GM21619 (cell line): ENCODE measurements around the gene MRPL44.
A peak's percentile ranks its signal among the peaks of the same experiment; 100 is the strongest.

ENCODE experiments used
- ATAC-seq: cut with Tn5 transposase; IDR thresholded peaks from one replicate; pipeline ENCODE4 v1.9.1; 2021; ENCODE audit not compliant: unreplicated experiment

The MRPL44 gene

DNA sequence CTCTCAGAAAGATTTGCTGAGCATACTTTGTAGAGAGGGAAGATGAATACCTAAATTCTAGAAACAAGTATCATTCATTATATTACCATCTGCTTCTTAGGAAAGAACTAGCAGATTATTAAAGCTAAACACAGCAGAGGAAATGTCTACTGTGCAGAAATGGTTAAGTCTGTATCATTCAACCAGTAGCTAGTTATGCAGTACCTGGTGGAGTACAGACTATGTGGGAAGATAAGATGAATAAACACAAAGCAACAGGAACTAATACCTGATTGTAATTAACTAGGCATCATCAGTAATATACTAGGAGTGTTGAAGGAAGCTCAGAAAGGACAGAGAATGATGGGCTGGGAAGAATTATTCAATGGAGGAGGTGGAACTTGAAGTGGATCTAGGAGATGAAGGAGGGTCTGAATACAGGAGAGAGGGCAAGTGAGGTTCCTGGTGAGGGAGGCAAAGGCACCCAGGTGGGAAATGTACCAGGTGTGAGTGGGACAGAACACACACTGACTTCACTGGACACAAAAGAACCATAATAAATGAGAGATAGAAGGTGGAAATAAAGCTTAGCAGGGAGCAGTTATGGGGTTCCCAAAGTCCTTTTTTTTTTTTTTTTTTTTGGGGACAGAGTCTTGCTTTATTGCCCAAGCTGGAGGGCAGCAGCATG lies 21.7 kb upstream of the MRPL44 start:
- no peak for ATAC-seq

DNA sequence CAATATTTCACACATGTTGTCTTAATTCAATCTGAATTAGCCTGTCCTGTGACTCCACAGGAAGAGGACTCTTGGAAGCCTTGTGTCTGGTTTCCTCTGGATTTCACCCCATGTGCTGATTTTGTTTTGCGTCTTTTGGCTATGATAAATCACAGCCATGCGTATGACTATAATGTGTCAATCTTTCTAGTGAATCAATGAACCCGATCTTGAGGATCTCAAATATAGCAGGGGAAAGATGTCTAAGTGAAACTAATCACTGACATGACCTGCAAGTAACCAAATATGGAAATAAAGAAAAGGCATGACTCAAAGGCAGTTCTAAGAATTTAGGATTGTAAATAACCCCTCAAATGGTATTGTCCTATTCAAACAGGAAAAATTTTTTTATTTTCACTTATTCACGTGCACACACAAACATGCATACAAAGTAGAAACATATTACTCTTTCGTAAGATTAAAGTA lies 20.4 kb upstream of the MRPL44 start:
- no peak for ATAC-seq

DNA sequence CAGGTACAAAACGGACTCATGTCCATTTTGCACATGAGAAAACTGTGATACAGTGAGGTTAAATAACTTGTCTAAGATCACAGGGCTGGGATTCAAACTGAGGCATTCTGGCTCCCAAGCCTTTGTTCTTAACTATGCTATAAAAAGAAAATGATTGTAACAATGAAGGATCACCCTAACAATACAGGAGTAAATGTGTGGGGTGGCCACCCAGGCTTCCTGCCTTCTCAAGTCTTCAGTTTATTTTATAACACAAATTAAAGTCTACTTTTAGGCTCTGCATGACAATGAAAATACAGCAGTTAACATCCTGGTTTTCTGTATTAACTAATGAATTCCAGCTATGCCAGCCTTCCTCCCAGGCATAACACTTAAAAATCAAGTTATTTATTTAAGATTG lies 19.7 kb upstream of the MRPL44 start:
- no peak for ATAC-seq

DNA sequence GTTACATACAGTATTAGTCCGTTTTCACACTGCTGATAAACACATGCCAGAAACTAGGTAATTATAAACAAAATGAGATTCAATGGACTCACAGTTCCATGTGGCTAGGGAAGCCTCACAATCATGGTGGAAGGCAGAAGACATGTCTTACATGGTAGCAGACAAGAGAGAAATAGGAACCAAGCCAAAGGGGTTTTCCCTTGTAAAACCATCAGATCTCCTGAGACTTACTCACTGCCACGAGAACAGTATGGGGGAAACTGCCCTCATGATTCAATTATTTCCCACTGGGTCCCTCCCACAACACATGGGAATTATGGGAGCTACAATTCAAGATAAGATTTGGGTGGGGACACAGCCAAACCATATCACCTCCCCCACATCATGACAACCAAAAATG lies 17.8 kb upstream of the MRPL44 start:
- peak; percentile 32 for ATAC-seq

DNA sequence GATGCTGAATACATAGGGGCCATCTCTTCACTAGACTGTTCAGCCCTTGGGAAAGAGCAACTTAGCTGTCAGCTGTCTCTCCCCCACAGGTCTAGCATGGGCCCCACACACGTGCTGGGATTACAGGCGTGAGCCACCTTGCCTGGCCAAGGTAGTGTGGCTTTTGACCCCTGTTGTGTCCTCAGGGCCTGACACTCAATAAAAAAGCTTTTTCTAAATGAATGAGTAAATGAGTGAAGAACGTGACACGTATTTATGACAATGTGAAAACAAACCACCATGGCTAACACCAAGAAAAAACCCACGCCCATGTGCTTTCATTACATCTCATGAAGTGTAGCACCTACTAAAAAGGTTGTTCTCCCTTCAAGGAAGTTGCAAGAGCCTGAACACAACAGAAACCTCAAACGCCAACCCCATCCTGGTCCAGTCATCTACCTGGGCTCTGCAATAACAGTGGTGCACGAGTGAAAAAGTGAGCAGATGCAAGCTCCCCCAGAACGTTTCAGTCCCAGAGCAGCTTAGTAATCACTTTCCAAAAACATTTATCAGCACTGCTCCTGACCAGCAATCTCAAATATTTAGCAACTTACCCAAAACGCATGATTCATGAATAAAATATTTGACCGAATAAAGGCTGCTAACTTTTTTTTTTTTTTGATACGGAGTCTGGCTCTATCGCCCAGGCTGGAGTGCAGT lies 15.5 kb upstream of the MRPL44 start:
- peak; percentile 56 for ATAC-seq

DNA sequence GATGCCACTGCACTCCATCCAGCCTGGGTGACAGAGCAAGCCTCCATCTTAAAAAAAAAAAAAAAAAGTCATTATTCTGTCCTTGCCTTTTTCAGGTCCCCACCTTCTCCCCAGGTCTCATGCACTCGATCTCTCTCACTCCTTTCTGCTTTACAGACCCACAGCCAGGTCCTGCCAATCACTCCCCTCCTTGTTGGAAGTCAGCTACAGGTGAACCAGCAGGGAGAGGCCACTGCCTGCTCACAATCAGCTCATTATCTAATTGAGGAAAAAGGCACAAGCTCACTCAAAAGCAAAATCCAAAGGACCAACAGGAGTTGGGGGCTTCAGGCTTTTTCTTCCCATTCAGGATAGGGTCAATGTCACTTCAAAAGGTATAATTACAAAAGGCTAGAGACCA lies 14.1 kb upstream of the MRPL44 start:
- ATAC-seq, result no peak

DNA sequence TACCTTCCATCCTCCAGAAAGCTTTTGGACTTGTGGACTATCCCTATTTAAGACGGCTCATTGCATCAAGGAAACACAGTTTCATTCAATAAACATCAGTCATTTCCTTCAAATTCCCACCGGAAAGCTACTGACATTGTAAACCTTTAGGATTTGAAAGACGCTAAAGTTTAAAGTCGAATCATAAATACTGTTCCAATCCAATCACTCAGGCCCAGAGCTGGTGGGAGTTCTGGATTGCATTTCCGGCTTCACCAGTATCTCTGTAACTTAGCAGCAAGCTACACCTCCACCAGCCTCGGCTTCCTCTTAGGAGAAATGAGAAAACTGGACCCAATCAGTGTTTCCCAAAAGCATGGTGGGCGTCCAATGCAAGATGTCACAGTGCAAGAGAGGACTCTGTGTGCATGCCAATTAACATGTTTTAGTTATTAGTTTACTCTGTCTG lies 13.7 kb upstream of the MRPL44 start:
- no peak for ATAC-seq

DNA sequence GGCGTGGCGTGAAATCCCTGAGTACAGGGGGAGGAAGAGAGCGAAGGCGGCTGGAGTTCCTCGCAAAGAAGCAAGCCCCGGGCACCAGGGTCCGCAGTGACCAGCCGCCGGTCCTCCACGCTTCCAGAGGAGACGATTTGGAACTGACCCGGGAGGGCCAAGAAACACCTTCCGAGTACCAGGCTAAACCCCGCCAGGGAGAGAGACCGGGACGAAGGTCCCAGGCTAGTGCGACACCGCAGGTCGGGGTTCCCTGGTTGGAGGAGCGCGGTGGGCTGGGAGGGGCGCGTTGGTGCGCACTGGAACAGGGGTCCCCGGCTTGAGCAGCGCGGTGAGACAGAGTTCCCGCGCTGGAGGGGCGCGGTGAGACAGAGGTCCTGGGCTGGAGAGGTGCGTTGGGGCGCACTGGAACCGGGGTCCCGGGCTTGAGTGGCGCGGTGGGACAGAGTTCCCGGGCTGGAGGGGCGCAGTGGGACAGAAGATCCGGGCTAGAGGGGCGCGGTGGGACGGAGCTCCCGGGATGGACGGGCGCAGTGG lies 13.0 kb upstream of the MRPL44 start:
- ATAC-seq, result peak; percentile 15

DNA sequence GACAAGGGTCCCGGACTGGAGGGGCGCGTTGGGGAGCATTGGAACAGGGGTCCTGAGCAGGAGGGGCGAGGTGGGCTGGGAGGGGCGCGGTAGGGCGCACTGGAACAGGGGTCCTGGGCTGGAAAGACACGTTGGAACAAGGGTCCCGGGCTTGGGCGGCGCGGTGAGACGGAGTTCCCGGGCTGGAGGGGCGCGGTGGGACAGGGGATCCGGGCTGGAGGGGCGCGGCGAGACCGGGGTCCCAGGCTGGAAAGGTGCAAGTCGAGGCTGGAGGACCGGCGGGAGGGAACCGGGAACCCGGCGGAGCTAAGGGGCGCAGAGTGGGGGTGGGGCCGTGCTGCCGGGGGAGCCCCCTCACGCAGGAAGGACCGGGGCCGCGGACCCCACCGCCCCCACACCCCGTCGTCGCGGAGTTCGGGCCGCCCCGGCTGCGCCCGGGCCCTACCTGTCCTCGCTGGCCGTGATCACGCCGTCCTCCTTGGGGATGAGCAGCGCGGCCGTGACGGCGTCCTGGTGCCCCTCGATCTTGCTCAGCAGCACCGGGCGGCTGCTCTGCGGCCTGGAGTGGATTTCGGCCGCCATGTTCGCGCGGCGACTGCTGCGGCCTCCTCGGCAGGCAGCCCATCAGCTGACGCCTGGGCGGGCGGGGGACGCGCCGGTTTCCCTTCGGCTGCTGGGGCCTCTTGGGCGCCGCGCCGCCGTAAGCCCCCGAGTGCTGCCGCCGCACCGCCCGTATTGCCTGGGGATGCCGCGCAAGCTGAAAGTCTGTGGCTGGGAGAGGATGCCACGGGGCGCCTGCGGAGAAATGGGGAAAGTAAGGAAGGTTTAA lies 12.3 kb upstream of the MRPL44 start, which contains the start of gene WDFY1:
WDFY1 (minus strand) TSS at position 633 of the 829 bp plus-strand sequence; CDS start at position 582, 51 bp downstream.
- peak; percentile 66 for ATAC-seq

DNA sequence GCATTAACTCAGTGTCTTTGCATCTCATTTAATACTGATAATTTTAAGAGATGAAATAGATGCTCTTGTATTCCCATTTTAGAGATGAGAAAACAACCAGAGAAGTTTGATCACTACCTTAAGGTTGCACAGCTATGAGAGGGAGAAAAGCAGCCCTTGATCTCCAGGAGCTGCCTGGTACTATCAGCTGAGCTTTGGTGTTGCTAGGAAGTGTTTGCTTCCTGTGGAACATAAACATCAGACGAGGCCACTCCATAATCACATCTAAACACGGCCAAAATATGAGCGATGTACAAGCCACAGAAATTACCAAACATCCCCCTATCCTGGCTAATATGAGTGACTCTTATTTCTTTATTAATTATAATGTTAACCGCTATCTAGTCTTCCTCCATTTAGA lies 11.5 kb upstream of the MRPL44 start:
- ATAC-seq, result no peak

DNA sequence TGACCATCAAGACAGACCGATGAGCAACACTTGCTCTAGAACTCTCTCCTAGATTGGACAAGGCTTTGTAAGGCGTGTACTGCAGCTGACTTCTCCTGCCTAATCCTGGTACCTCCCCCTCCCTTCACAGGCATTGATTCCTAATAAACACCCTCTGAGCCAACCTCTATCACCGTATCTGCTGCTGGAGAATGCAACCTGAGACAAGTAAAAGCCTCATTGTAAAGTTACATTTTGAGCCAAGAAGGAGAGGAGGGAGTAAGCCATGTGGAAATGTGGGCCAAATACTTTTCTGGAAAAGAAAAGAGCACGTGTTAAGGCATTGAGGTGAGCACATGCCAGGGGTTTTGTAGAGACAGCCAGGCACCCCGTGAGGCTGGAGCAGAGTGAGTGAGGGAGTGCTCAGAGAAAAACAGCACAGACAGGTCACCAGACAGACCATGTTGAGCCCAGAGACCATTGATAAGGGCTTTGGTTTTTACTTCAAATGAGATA lies 9.5 kb upstream of the MRPL44 start:
- no peak for ATAC-seq

DNA sequence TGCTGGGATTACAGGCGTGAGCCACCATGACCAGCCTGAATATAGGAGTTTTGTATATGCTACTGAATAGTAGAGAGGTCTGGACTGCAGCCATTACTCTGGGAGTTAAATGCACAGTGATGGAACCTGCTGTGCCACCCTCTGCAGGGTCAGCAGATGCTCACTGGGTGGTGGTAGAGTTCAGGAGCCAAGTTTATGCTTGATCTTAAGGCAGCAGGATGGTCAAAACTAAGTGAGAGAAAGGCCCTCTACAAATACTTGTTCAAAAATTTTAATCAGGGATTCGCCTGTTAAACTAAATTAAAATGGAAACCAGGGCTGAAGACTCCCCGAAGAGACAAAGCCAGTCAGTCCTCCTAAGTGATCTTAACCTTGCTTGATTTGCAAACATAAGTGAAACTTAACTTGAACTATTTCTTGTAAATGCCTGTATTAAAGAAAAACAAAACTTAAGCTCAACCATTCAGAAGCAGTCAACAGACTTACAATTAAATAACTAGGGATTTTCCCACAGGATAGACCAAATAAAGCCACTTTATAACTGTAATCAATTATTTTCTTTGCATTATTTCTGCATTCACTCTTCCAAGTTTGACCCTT lies 7.9 kb upstream of the MRPL44 start:
- ATAC-seq, result no peak

DNA sequence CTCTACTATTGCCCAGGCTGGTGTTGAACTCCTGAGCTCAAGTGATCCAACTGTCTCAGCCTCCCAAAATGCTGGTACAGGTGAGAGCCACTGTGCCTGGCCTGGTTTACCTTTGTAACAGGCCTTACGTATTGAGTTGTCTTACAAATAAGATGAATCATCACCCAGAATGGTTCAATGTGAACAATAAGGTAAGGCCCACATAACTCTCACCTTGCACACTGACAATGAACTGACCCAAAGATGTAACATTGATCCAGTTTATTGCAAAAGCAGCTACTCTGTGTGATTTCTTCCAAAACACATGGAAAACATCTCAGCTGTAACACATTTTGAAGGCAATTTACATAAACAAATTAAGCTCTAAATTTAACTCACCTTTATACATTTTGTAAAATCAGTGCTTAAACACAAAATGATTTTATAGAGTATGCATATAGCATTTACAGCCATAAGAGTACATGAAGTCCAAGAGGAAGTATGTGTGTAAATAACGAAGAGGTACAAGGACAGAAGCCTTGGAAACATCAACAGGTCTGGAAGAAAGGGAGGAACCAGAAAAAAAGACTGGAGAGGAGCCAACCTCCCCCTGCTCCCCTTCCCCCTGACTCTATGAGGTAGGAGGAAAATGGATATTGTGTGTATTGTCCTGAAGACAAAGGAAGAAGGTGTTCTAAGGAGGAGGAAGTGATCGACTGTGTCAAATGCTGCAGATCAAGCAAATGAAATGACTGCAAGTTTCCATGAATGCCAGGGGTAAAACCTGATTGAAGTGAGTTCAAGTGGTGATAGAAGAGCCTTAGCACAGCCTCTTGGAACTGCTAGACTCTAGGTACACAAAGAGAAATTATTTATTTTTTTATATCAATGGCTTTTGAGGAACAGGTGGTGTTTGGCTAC lies 6.6 kb upstream of the MRPL44 start:
- no peak for ATAC-seq

DNA sequence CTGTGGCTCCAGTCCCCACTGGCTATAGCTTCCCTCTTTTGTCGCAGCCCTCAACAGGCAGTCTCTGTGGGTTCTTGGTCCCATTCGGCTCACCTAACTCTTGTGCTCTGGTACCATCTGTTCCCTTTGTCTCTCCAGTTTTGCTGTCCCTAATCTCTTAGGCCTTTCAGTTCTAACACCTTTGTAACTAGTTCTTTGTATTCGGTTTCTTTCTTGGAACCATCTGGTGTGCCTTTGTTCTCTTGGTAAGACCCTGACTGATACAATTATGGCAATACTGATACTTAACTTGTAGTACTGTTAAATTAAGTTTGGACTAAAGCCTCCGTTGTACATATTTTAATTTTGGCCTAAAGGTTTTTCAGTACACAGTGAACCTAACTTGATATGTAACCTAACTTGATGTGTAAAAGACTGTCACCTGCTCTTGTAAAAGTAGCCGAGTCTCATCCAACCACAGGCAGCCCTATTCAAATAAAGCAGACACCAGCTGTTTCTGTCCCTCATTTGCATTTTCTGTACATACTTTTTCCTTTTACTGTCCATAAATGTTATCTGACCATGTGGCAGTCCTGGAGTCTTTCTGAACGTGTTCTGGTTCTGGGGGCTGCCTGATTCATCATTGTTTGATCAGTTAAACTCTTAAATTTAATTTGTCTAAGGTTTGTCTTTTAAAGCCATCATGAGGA lies 4.8 kb upstream of the MRPL44 start:
- peak; percentile 51 for ATAC-seq

DNA sequence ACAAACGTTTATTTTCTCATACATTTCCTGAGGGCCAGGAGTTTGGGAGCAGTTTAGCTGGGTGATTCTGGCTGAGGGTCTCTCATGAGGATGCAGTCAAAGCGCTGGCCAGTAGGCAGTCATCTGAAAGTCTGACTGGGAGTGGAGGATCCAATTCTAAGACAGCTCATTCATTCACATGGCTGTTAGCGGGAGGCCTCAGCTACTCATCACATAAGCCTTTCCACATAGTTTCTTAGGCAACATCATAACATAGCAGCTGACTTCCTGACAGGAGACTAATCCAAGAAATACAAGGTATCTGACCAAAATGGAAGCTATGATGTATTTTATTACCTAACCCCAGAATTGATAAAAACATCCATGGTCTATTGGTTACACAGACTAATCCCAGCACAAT lies 2.9 kb upstream of the MRPL44 start:
- no peak for ATAC-seq

DNA sequence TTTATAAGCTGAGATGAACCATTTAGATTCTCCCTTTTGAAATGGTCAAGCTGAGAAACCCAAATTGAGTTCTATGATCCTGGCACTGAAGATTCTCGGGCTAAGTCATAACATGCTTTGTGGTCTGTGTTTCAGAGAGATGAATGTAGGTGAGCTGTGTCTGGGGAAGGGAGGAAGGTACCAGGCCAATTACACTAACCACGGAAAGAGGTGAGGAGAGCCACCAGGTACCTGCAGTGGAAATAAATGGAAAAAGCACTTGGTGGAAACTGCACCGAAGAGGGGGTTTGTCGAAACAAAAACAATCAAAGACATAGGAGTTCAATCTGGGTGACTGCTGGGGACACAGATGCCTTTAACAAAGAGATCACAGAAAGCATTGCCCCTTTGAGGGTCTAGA lies 963 bp upstream of the MRPL44 start:
- ATAC-seq, result peak; percentile 25

DNA sequence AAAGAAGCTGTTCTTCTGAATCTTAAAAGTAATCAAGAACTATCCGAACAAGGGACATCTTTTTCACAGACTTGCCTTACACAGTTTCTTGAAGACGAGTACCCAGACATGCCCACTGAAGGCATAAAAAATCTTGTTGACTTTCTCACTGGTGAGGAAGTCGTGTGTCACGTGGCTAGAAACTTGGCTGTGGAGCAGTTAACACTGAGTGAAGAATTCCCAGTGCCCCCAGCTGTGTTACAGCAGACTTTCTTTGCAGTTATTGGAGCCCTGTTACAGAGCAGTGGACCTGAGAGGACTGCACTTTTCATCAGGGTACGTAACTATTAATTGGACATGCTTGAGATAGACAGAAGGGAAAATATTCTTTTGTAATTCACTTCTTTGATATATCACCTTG lies 2.4 kb downstream of the MRPL44 start:
- ATAC-seq, result no peak

DNA sequence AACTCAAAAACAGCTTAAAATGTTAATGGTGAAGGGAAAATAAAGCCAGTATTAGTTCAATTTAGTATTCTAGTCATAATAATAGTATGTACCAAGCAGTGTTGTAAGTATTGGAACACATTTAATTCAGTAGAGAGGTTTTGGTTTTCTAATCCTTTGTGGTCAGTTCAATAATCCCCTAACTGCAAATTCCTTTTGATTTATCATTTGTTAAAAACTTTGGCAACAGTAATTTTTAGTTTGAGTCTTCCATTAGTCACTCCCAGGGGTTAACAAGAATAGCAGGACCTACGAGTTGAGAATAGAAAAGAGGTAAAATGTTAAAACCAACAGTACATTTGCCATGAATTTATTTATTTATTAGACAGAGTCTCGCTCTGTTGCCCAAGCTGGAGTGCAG lies 10.7 kb downstream of the MRPL44 start:
- no peak for ATAC-seq

DNA sequence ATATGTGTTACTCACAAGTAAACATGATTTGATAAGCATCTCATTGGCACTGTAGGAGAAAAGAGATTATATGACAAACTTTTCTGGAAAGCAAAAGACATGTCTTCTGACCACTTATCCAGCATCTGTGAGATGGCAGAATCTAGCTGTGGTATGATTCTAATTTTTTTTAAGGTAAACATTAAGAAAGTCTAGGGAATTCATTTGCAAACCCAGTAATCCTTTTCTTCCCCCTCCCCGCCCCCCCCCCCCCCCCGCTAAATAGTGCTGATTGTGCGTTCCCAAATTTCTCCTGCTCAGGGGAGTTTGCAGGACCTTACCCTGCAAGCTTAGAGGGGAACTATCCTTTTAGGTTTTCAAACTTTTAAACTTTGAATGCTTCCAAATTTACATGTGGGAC lies 12.1 kb downstream of the MRPL44 start:
- no peak for ATAC-seq
